ENCODE data around the gene IL1A.

IL1A gene

GRCh38 chr2:112725545-112726457, 58.5 kb downstream of the IL1A start:
- peak overlapping the region; percentile 52 for H3K27ac ChIP-seq
- ChIA-PET POLR2A (ENCODE audit: low non-redundant PET) (interaction anchor here (0.5 to 1.7 kb wide), 3 partner anchors 51 to 98 kb away, joined by 4 to 14 read pairs (median 4); no protein-coding TSS in a partner anchor), CTCF (interaction anchor here (0.6 to 5.0 kb wide), 24 partner anchors 11 to 224 kb away, joined by 3 to 54 read pairs (median 5); no protein-coding TSS in a partner anchor)
- peak; percentile 34 for DNase-seq (ENCODE audit: low spot score)
- no peak for TF ChIP-seq CTCF (conservative IDR thresholded peaks at IDR 0.05; ENCODE audit: low read depth)

- H3K27ac ChIP-seq: no peak overlapping the region
- peak; percentile 37 for DNase-seq (ENCODE audit: low spot score)
These were observed 59.4 kb downstream of the IL1A start for GRCh38 chr2:112724591-112725525.

GRCh38 chr2:112723995-112724394, 60.3 kb downstream of the IL1A start:
- TF ChIP-seq CTCF (conservative IDR thresholded peaks at IDR 0.05; ENCODE audit: low read depth): no peak
- no peak overlapping the region for H3K27ac ChIP-seq
- no peak for DNase-seq (ENCODE audit: low spot score)
- POLR2A ChIA-PET (ENCODE audit: low non-redundant PET): no interaction called here
- CTCF ChIA-PET: interaction anchor here (2.1 to 5.0 kb wide), 2 partner anchors 97 to 125 kb away, joined by 7 to 54 read pairs; no protein-coding TSS in a partner anchor

More at GRCh38 chr2:112724591-112725525, 59.4 kb downstream of the IL1A start:
- POLR2A ChIA-PET (ENCODE audit: low non-redundant PET): interaction anchor here (1.7 kb wide), 1 partner anchor 79 kb away, joined by 4 read pairs; no protein-coding TSS in a partner anchor
- no peak for TF ChIP-seq CTCF (conservative IDR thresholded peaks at IDR 0.05; ENCODE audit: low read depth)
- CTCF ChIA-PET: interaction anchor here (0.6 to 5.0 kb wide), 8 partner anchors 26 to 222 kb away, joined by 3 to 54 read pairs (median 7); no protein-coding TSS in a partner anchor
